ENCODE measurements around the gene ZNF536. TPM values are rescaled to one million over a fixed set of nuclear protein-coding genes. Genes with fewer than 3 reads are reported as not detected.

ZNF536 gene
- polyA plus RNA-seq, 1 donor (not counting 4 experiments of a cell fraction or from before 2014, with no cell fraction given), result not detected

DNA sequence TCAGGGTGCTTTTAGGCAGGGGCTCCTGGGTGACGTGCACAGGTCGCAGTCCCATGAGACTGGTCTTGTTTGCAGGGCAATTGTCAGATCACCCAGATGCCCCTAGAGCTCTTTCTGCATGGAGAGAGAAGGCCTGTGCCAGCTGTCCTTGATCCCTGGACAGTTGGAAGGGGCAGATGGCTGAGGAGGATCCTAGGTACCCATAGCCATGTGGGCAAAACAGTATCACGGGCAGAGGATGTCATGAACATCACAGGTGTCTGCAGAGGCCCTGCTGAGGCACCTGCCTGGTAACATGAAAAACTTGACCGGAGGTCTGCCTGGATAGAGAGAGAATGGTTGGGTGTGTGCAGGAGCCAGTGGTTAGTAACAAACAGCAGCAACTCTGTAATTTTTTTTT is 99.3 kb downstream of the ZNF536 start:
- DNase-seq (ENCODE audit: low read depth, low spot score), result no peak
- Histone ChIP-seq H3K27ac (ENCODE audit: control insufficient read depth, insufficient read depth, low read length) (no peak overlapping the region), H3K27me3 (ENCODE audit: control insufficient read depth, extremely low read depth, insufficient read depth, low read length) (no peaks in the 10 kb centered on the region), H4K20me1 (ENCODE audit: control insufficient read depth, extremely low read depth, insufficient read depth, low read length) (no peaks in the 10 kb centered on the region), H3K4me1 (ENCODE audit: control insufficient read depth, extremely low read depth, insufficient read depth, low read length) (no peaks in the 10 kb centered on the region), H3K4me3 (ENCODE audit: control insufficient read depth in 2 of 3, extremely low read depth in 1 of 3, insufficient read depth in 2 of 3, low read depth in 1 of 3, low read length in 3 of 3) (no peak overlapping the region), H2AFZ (ENCODE audit: control insufficient read depth, low read length) (no peak overlapping the region), H3K9me3 (ENCODE audit: control insufficient read depth, low read depth, low read length) (peaks cover 12% of the 10 kb centered on the region), H3K9ac (ENCODE audit: control insufficient read depth, extremely low read depth, insufficient read depth, low read length) (no peak overlapping the region), H3K4me2 (ENCODE audit: control insufficient read depth, extremely low read depth, insufficient read depth, low read depth, low read length) (no peak overlapping the region), H3K9me1 (ENCODE audit: control insufficient read depth, extremely low read depth, insufficient read depth, low read length) (no peaks in the 10 kb centered on the region), H3K36me3 (ENCODE audit: control insufficient read depth in 2 of 2, extremely low read depth in 1 of 2, insufficient read depth in 2 of 2, low read length in 2 of 2) (no peaks in the 10 kb centered on the region), H3K79me2 (ENCODE audit: control insufficient read depth, insufficient read depth, low read length) (no peaks in the 10 kb centered on the region)
- TF ChIP-seq EZH2 (IDR thresholded peaks at IDR 0.05; ENCODE audit: low read length), result no peak
- TF ChIP-seq, protein P1, sequence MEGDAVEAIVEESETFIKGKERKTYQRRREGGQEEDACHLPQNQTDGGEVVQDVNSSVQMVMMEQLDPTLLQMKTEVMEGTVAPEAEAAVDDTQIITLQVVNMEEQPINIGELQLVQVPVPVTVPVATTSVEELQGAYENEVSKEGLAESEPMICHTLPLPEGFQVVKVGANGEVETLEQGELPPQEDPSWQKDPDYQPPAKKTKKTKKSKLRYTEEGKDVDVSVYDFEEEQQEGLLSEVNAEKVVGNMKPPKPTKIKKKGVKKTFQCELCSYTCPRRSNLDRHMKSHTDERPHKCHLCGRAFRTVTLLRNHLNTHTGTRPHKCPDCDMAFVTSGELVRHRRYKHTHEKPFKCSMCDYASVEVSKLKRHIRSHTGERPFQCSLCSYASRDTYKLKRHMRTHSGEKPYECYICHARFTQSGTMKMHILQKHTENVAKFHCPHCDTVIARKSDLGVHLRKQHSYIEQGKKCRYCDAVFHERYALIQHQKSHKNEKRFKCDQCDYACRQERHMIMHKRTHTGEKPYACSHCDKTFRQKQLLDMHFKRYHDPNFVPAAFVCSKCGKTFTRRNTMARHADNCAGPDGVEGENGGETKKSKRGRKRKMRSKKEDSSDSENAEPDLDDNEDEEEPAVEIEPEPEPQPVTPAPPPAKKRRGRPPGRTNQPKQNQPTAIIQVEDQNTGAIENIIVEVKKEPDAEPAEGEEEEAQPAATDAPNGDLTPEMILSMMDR (optimal IDR thresholded peaks at IDR 0.05 in 1 of 3, IDR thresholded peaks at IDR 0.05 in 1 of 3, conservative IDR thresholded peaks at IDR 0.05 in 1 of 3; ENCODE audit: extremely low read depth in 1 of 3, insufficient read depth in 2 of 3, low read length in 3 of 3), result no peak
- dilution Hi-C loops (cut with MboI; ENCODE audit: extremely low pct_ligation_motif_present, low sequenced_read_pairs), result no loop called here
- no peak for FAIRE-seq

DNA sequence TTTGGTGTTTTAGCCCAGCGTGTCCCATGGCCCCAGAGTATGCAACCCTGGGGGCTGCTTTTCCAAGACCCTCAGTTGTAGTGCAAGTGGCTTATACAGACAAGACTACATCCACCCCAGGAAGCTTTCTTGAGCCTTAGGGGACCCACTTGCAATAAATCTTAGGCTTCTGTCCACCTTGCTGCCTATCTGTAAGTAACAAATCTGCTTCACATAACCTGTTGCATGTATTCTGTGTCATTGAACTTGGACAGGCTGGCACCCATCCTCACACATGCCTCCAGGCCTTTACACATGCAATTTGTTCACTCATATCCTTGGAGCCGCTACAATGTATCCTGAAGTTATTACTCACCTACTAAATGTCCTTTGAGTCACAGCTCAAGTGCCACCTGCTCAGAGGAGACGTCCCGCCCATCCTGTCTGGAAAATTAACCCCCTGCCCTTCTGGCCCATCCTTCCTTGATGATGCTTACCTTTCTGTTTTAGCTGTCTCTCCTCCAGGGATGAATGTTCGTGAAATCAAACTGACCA is 101.2 kb downstream of the ZNF536 start:
- dilution Hi-C loops (cut with MboI; ENCODE audit: extremely low pct_ligation_motif_present, low sequenced_read_pairs), result no loop called here
- no peak for TF ChIP-seq EZH2 (IDR thresholded peaks at IDR 0.05; ENCODE audit: low read length)
- TF ChIP-seq, protein P1 (optimal IDR thresholded peaks at IDR 0.05 in 1 of 3, IDR thresholded peaks at IDR 0.05 in 1 of 3, conservative IDR thresholded peaks at IDR 0.05 in 1 of 3; ENCODE audit: extremely low read depth in 1 of 3, insufficient read depth in 2 of 3, low read length in 3 of 3), result no peak

More for the DNA sequence above, 101.2 kb downstream of the ZNF536 start:
- H3K79me2 ChIP-seq (ENCODE audit: control insufficient read depth, insufficient read depth, low read length), result no peaks in the 10 kb centered on the region
- DNase-seq (ENCODE audit: low read depth, low spot score) (no peak), FAIRE-seq (no peak)
- no peaks in the 10 kb centered on the region for H3K27me3 ChIP-seq (ENCODE audit: control insufficient read depth, extremely low read depth, insufficient read depth, low read length)
- no peak overlapping the region for H3K4me2 ChIP-seq (ENCODE audit: control insufficient read depth, extremely low read depth, insufficient read depth, low read depth, low read length)
- peaks cover 4% of the 10 kb centered on the region for H3K9me3 ChIP-seq (ENCODE audit: control insufficient read depth, low read depth, low read length)
- no peak overlapping the region for H3K9ac ChIP-seq (ENCODE audit: control insufficient read depth, extremely low read depth, insufficient read depth, low read length)
- H3K4me3 ChIP-seq (ENCODE audit: control insufficient read depth in 2 of 3, extremely low read depth in 1 of 3, insufficient read depth in 2 of 3, low read depth in 1 of 3, low read length in 3 of 3), result no peak overlapping the region
- no peak overlapping the region for H3K27ac ChIP-seq (ENCODE audit: control insufficient read depth, insufficient read depth, low read length)
- no peaks in the 10 kb centered on the region for H3K36me3 ChIP-seq (ENCODE audit: control insufficient read depth in 2 of 2, extremely low read depth in 1 of 2, insufficient read depth in 2 of 2, low read length in 2 of 2)
- no peaks in the 10 kb centered on the region for H3K9me1 ChIP-seq (ENCODE audit: control insufficient read depth, extremely low read depth, insufficient read depth, low read length)
- H4K20me1 ChIP-seq (ENCODE audit: control insufficient read depth, extremely low read depth, insufficient read depth, low read length), result no peaks in the 10 kb centered on the region
- no peaks in the 10 kb centered on the region for H3K4me1 ChIP-seq (ENCODE audit: control insufficient read depth, extremely low read depth, insufficient read depth, low read length)
- H2AFZ ChIP-seq (ENCODE audit: control insufficient read depth, low read length), result no peak overlapping the region

Measured in keratinocyte (primary cell).